GM19035 (cell line): Measurements from ENCODE around the gene MESP2.

Experiments
- ATAC-seq: cut with Tn5 transposase; IDR thresholded peaks from one replicate; pipeline ENCODE4 v1.9.1; 2021; ENCODE audit not compliant: unreplicated experiment

The MESP2 gene

DNA sequence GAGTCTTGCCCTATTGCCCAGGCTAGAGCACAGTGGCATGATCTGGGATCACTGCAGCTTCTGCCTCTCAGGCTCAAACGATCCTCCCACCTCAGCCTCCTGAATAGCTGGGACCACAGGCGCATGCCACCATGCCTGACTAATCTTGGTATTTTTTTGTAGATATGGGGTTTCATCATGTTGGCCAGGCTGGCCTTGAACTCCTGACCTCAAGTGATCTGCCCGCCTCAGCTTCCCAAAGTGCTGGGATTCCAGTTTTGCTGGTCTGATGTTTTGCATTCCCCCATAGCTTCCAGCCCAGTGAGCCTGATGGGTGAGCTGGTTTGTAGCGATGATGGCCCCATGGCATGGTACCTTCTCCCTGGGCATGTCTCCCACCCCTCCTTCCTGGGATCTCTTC lies 20.4 kb upstream of the MESP2 start:
- no peak for ATAC-seq

DNA sequence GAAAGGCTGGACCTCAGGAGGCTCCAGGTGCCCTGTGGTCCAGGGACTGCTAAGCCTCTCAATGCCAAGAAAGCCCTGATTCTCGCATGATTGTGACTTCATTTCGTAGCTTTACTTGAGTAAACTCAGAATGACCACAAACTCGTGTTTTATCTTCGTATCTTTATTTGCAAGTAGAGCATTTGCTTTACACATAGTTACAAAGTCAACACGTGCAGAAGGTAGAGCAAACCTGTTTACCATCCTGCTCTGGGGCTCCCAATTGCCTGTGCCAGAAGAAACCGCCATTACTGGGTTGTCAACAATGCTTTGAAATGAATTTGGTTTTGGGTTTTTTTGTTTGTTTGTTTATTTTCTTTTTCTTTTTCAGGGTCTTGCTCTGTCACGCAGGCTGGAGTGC lies 19.2 kb upstream of the MESP2 start:
- no peak for ATAC-seq

DNA sequence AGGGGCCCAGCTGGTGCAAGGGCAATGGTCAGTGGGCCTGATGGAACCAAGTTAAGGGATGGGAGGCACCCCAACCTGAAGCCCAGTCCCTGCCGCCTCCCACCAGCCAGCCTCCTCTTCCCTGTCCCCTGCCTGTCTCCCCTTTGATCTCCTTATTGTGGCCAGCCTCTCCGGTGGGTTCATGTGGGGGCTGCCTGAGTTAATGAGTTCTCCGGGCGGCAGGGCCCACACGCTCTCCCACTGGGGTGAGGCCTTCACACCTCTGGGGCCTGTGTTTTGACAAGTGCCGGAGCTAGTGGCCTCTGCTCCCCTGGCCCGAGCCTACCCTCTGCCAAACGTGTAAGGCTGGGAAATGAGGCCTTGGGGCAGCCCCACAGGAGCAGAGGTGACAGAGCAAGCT lies 17.8 kb upstream of the MESP2 start:
- no peak for ATAC-seq

DNA sequence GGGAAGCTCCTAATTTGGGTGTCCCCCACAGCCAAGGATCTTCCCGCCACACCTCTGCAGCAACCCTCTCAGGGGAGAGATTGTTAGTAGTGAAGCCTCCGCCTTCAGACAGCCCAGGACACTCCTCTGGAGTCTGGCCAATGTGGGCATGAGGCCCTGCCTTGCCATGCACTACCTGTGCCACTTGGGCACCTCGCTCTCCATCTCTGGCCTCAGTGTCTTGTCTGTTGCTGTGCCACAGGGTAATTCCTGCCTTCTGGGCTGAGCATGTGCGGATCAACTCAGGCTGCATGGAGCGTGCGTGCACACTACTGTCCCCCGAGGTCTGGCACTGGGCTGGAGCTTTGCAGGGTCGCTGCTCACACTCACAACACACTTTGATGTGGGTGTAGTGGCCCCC lies 17.2 kb upstream of the MESP2 start:
- no peak for ATAC-seq

DNA sequence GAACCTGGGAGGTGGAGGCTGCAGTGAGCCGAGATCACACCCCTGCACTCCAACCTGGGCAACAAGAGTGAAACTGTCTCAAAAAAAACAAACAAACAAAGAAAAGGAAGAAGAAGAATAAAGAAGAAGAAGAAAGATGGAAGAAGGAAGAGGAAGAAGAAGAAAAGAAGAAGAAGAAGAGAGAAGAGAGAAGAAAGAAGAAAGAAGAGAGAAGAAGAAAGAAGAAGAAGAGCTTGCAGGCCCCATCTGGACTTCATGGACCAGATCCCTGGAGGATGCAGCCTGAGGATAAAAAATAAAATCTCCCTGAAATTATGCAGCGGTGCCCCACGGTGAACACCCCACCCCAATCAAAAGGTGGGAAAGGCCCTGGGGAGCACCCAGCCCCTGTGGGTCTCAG lies 16.3 kb upstream of the MESP2 start:
- no peak for ATAC-seq

DNA sequence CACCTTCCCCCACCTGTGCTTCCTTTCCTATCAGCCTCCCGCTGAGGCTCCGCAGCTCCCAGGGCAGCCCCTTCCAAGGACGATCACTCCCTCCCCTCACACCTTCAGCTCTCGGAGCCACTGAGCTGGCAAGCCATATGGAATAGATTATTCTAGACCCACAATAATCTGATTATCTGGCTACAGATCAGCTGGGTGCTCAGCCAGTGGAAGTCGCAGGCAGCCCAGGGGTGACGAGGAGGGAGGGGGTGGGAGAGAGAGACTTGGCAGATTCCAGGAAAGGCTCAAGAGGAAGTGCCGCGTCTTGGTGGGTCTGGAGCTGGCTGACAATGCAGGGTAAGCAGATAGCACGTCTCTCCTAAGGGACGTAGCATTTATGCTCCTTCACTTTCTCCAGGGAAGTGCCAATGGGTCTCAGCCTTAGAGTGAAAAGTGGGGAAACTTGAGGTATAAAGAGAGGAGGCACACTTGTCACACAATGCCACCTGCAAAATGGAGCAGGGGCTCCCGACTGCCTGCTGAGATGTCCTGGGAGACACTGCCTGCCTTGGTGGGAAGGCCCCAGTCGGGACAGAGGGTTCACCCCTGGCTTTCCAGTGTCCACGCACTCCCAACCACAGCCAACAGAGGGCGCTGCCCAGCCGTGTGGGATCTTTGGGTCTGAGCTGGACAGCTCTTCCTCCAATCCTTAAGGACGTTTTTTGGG lies 15.7 kb upstream of the MESP2 start:
- no peak for ATAC-seq

DNA sequence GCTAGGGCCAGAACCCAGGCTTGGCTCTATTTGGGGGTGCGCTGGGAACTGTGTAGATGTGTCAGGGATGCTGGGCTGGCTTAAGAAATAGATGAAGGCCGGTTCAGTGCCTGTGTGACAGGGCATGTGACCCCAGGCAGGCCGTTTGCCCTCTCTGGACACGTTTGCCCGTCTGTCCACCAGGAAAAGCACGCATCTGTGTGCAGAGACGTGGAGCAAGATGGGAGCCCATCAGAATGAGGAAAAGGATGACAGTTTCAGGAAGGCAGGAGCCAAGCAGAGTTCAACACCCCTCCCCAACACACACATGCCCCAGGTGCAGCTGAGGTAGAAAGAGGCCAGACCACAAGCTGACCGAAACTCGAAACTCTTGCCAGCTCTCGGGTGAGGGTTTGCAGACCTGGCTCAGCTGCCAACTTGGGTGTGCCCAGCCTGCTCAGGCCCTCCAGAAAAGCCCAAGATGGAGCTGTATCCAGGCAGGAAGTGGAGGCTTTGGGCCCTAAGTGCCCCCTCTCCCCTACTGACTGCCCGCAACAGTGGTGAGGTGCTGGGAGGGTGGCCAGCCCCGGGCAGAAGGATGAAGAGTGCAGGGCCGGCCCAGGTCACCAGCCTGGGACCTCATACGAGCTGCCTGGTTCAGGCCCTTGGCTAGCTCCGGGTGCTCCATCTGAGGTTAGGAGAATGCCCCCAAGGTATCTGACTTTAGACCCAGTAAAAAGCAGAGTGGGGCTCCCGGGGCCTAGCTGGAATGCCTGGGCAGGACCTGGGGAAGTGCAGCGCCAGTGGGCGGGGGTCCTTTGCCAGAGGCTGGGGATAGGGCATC lies 14.9 kb upstream of the MESP2 start:
- no peak for ATAC-seq

DNA sequence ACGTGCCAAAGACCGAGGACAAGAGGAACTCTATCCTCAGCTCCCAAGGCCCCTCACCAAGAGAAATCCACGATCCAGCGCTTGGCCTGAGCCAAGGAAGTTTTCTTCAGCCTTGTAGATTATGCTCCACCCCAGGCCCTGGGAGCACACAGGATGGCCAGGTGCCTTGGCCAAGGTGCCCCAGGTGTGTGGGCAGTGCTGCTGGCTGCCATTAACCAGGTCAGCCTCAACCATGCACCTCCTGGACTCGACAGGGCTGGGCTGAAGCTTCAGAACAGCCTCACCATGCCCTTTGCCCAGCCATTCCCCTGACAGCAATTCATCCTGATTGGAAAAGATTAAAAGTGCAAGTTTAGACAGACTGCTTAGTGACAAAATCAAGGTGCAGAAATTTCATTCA lies 14.2 kb upstream of the MESP2 start:
- ATAC-seq: no peak

DNA sequence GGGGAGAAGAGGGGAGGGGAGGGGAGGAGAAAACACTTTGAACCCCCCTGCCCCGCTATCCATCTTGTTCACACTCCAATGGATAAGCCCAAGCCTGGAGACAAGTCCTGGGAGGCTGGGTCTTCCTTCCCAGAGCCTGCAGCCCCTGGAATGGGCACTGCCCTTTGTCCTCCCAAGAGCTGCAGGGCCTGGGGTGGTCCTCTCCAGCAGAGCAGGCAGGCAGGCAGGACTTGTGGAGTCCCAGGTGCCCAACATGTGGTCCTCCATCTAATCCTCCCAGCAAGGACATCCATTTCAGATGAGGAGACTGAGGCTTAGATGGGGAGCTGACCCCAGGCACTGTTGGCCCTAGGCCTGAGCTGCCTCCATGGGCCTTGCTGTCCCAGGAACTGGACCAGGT lies 10.4 kb upstream of the MESP2 start:
- ATAC-seq: no peak

DNA sequence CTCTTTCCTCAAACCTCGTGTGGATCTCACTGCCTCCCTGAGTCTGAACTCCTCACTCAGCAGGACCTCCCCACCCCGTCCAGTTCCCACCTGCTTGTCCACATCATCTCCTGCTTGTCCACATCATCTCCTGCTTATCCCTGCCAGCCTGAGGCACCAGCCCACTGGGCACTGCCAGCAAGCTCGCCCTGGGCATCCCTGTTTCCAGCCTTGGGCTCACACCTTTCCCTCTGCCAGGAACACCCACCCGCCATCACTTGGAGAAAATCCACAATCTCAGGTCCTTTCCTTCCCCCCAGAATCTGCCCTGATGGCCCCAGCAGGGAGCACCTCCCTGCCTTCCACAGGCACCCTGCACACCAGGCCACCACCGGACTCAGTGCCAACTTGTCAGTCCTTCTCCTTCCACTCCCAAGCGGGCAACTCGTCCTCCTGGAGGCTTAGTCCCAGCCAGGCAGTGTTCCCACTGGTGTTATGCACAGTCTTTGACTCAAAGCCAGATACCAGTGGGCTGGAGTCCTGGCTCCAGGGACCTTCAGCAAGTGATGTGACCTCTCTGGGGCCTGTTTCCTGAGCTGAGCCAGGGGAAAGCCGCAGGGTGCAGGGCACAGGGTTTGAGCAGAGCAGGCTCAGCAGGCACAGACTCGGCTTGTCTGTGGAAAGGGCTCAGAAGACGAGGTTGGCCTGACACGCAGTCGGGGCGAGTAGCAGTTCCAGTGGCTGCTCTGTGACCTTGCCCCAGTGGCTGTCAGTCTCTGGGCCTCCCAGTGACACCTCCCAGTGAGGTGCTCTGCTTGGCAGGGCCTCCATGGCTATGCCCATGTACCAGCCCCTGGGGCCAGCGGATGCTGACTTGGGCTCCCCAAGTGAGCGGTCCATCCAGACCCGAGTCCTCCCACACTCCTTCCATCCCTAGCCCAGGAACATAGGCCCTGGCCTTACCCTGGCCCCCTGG lies 9.5 kb upstream of the MESP2 start:
- ATAC-seq: no peak

DNA sequence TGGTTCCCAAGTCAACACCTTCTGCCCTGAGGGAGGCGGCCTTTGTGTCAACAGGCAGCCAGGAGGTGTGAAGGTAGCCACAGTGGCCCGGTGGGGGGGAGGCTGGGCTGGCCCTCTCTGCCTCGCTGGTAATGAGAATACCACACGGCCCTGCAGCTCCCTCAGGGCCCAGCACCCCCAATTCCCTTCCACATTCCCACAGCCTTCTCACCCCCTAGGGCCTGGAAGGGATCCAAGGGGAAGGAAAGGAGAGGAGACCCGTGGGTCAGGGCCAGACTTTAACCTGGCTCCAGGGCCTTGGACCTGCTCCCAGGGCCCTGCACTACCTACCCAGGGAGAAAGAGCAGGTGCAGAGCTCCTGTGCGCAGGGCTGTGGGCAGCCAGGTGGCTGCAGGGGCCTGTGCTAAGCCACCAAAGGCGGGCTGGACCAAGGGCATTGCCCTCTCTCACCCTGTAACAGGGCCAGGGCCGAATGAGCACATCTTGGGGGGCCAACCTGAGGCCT lies 8.7 kb upstream of the MESP2 start:
- no peak for ATAC-seq

DNA sequence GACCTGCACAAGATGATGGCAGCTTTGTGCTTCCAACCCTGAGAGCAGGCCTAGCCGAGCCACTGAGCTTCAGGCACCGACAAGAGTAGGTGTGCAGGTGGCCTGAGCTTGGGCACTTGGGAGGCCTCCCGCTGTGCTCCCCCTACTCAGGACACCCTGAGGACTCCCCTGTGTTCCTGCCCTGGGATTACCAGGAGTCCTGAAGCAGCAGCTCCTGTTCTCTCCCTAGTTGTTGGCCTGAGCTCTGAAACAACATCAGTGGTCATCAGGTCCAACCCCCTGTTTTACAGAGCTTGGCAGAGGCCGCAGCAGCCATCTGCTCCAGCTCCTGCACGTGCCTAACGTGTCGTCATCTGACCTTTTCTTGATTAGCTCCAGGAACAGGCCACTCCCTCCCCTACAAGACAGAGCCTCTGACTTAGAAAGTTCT lies 8.0 kb upstream of the MESP2 start:
- no peak for ATAC-seq

DNA sequence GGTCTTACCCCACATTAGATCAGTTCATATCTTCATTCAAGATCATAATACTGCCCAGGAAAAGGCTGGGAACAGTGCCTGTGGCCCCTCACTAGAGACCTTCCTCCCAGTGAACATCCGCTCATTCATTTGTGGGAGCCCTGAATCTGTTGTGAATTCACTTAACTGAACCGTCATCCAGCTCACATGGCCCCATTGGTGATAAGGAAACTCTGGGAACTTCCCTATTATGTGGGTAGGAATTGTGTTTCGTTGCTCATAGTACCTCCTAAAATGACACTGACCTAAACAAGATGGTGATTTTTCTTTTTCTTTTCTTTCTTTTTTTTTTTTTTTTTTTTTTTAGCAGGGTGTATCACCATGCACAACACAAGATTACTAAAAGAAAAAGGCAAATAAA lies 6.8 kb upstream of the MESP2 start:
- ATAC-seq: no peak

DNA sequence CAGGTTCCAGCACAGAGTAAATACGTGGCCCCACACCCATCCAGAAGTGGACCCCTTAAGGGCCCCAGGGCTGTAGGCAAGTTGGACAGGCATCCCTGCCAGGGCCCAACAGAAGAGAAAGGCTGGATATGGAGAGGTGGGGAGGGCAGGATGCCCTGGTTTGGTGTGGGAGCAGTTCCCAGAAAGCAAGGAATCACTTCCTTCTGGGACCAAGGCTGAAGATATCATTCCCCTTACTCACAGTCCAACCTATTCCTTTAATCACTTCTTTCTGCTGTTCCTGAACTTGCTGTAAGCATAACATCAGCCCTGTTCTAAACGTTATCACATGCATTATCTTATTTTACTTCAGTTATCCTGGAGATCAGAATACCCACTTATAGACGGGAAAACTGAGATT lies 6.1 kb upstream of the MESP2 start:
- ATAC-seq: no peak

DNA sequence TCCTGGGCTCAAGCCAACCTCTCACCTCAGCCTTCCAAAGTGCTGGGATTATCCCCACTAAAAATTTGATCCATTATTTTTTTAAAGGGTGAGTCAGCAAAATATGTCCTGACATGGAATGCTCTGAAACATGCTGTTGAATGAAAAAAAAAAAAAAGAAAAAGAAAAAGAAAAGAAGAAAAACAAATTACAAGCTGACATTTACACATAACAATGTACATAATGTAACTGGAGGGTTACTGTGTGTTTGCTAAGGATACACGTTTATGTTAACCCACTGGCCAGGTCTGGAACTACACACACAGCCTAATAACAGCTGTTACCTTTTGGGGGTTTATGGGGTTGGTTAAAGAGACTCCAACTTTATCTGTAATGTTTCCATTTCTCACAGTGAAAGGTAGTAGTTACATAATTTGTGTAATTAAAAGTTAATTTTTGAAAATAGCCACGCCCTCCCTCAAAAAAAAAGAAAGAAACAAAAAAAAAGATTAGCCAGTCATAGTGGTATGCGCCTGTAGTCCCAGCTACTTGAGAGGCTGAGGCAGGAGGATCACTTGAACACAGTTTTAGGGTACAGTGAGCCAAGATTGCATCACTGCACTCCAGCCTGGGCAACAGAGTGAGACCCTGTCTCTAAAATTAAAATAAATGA lies 3.1 kb upstream of the MESP2 start:
- ATAC-seq: no peak

DNA sequence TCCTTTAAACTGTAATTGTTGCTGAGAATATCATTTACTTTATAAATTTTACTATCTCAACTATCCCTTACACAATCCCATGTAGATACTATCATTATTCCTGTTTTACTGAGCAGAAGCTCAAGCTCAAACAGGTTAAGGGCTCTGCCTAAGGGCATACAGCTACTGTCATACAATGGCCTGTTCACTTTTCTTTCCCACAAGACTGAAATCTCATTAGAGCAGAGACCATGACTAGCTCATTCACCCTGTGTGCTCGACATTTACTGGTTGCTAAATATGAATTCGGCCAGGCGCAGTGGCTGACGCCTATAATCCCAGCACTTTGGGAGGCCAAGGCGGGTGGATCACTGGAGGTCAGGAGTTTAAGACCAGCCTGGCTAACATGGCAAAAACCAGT lies 1.6 kb upstream of the MESP2 start:
- ATAC-seq: no peak

DNA sequence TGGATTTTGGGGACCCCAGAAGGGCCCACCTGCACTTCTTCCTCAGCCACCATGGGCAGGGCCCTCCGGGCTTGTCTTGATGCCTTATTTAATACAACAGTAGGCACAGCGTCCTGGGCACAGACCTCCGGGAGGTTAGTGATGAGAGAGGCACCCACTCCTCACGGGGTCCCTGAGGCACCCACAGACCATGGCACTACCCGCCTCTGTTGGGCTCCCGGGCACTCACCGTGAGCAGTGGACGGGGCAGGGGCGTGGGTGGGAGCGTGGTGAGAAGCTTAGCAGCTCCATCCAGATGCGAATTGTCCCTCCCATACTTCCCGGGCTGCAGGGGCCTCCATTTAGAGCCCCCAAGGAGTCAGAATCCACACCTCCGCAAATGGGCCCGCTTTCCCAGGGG lies 317 bp upstream of the MESP2 start:
- ATAC-seq: no peak

DNA sequence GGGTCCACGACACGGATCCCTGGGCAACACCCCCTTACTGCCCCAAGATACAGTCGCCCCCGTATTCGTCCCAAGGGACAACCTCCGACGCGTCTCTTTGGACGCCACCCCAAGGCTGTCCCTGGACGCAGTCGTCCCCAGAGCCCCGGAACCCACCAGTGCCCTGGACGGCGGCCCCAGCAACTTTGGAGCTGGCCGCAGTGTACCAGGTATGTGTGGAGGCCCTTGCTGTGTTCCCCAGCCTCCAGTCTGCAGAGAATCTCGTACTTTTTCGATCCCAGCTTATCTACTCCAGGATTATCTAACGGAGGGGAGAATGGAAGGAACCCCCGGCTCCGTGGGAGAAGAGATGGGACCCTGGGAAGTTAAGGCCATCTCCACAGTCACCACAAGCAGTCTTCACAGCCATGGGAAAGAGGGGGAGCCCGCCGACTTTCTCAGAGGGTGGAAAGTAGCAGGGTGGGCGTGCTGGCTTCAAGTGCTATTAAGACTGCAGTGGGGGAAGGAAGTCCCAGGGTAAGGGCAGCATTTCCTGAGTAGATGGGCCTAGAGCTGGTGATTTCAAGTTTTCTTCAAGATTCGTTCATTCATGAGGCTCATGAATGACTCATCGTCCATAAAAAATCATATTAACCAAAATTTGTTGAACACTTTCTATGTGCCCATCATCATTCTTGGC lies 1.1 kb downstream of the MESP2 start:
- ATAC-seq: no peak

DNA sequence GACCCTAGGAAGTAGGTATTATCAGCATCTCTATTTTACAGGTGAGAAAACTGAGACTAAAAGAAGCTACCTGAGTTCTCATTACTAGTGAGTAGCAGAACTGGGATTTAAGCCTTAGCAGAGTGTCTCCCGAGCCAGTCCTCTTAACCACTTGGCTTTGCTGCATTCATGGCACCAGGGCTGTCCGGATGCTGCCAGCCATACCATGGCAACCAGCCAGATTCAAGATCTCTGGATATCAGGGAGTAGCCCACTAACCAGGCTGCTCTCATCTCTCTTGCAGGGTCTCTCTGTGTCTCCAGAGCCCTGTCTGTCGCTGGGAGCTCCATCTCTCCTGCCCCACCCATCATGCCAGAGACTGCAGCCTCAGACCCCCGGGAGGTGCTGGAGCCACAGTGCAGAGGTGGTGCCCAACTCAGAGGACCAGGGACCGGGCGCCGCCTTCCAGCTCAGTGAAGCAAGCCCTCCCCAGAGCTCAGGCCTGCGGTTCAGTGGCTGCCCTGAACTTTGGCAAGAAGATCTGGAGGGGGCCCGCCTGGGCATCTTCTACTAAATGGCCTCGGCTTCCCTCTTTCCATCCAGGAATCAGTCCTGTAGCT lies 1.7 kb downstream of the MESP2 start:
- ATAC-seq: no peak

DNA sequence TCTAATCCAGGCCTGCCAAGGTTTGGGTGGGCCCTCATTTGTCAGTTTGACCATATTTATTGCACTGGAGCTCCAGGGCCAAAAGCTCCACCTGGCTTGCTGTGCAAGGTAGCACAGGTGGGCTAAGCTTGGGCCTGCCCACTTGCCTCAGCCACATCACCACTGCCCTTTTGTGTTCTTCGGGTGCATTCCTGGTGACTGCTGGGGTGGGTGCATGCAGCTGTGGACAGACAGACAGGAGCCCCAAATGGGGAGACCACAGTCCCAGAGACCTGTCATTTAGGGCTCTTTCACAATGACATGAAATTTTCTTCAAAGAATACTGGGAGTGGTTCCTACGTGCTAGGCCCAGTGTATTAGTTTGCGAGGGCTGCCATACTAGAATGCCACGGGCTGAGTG lies 2.7 kb downstream of the MESP2 start:
- no peak for ATAC-seq
